HepG2 (cell line): ENCODE data around the gene CCDC142. TPM values are rescaled to one million over a fixed set of nuclear protein-coding genes. Genes with fewer than 3 reads are reported as not detected.

Experiments used
- AFF4 ChIP-seq: sonication (generic); formaldehyde crosslinking; IDR thresholded peaks from 2 replicates; pipeline ENCODE4 v1.4.0; 2020; ENCODE audit warnings: missing genetic modification reagents
- CEBPZ ChIP-seq: IDR thresholded peaks from 2 replicates; pipeline ENCODE4 v1.6.1; 2012; ENCODE audit warnings: low read length, improper control_type of control experiment
- DNMT1 ChIP-seq: sonication (generic); formaldehyde crosslinking; IDR thresholded peaks from 2 replicates; pipeline ENCODE4 v1.5.1; 2020; ENCODE audit warnings: mild to moderate bottlenecking, missing genetic modification reagents
- HMGXB4 ChIP-seq, 2 experiments: sonication (generic) in 1 of 2; formaldehyde crosslinking in 1 of 2; IDR thresholded peaks; 2 replicates each; pipeline versions ENCODE4 v1.4.0 to v1.6.1; 2018 to 2020; ENCODE audit warnings: missing genetic modification reagents in 2 of 2, borderline replicate concordance in 1 of 2, low read depth in 1 of 2, mild to moderate bottlenecking in 1 of 2, missing biosample characterization in 1 of 2
- RBM39 ChIP-seq: fragments of 200-400 bp; formaldehyde crosslinking; IDR thresholded peaks from one replicate; pipeline ENCODE4 v1.6.1; 2018; ENCODE audit warnings: antibody characterized with exemption, mild to moderate bottlenecking, low read depth, low read length; ENCODE audit not compliant: poor library complexity, severe bottlenecking
- SOX6 ChIP-seq, 2 experiments: fragments of 450-650 bp in 1 of 2; sonication (generic) in 1 of 2; formaldehyde crosslinking in 1 of 2; IDR thresholded peaks; 2 replicates each; pipeline versions ENCODE4 v1.4.0 to v1.6.1; 2017 to 2020; ENCODE audit warnings: antibody characterized with exemption in 1 of 2, mild to moderate bottlenecking in 1 of 2, missing genetic modification reagents in 1 of 2
- STAT6 ChIP-seq: sonication (generic); formaldehyde crosslinking; IDR thresholded peaks from 2 replicates; pipeline ENCODE4 v1.4.0; 2020; ENCODE audit warnings: missing genetic modification reagents, mild to moderate bottlenecking, borderline replicate concordance
- TFE3 ChIP-seq: IDR thresholded peaks from 2 replicates; pipeline ENCODE4 v1.6.1; 2016
- ZNF446 ChIP-seq: sonication (generic); formaldehyde crosslinking; IDR thresholded peaks from 2 replicates; pipeline ENCODE4 v1.5.0; 2020; ENCODE audit warnings: mild to moderate bottlenecking, missing genetic modification reagents
- polyA plus RNA-seq, 8 experiments: library from polyadenylated mRNA; depleted of rRNA in 3 of 8; stranded (reverse) in 7 of 8; unstranded in 1 of 8; fragments of >200 nt; fragmentation: Illumina TruSeq in 4 of 8; extraction: Trizol in 4 of 8; gene quantifications; 2 replicates each; pipeline versions ENCODE4 v1.2.1 to v1.2.3, GENCODE V29; 2011 to 2016; ENCODE audit warnings: low read depth in 4 of 8, missing spikeins in 1 of 8, mixed read lengths in 1 of 8; ENCODE audit not compliant: insufficient read depth in 1 of 8
- total RNA-seq, 5 experiments: library from RNA; depleted of rRNA; stranded (reverse); fragments of >200 nt; fragmentation: Illumina TruSeq; extraction: Trizol; gene quantifications; 2 replicates each; pipeline ENCODE4 v1.2.3, GENCODE V29; 2016; ENCODE audit warnings: low read depth in 1 of 5

CCDC142 gene
- total and polyA plus RNA-seq, 2 of the 13 experiments (the other 11 are each of a cell fraction or from before 2014, with no cell fraction given): 14.7 to 30.4 TPM

GRCh38 chr2:74441690-74442482 lies 40.9 kb downstream of the CCDC142 start, which contains the start of gene RTKN (continued):
- peak; percentile 86 for TF ChIP-seq DNMT1 (CRISPR knock-in tag)
- no peak for TF ChIP-seq STAT6 (CRISPR knock-in tag)
- TF ChIP-seq RBM39: peak; percentile 70
- peak; percentile 89; the same call in 1 of the 2 replicates for TF ChIP-seq ZNF446
- TF ChIP-seq CEBPZ: no peak
- no peak for TF ChIP-seq SOX6 (IDR thresholded peaks at IDR 0.05)
- TF ChIP-seq SOX6 (CRISPR knock-in tag; IDR thresholded peaks at IDR 0.05): peak; percentile 70
- TF ChIP-seq HMGXB4 (CRISPR knock-in tag; IDR thresholded peaks at IDR 0.05; ENCODE audit: borderline replicate concordance in 1 of 2, low read depth in 1 of 2): peak in 1 of 2 experiments; percentile 84
- TF ChIP-seq TFE3 (CRISPR knock-in tag): no peak
- peak; percentile 37; the same call in 1 of the 2 replicates for TF ChIP-seq AFF4 (CRISPR knock-in tag)
